Uterus (tissue), 2 donors: ENCODE data around the gene CPSF4L.

Experiments used
- CTCF ChIP-seq, 4 experiments: fragments of 200-600 bp in 2 of 4; fragments of 450-650 bp in 2 of 4; sonication (generic) in 2 of 4; IDR thresholded peaks; one replicate each; pipeline ENCODE4 v1.5.1; 2016 to 2019; ENCODE audit warnings: antibody characterized with exemption in 4 of 4, mild to moderate bottlenecking in 2 of 4, moderate library complexity in 1 of 4
- POLR2A ChIP-seq, 2 donors: fragments of 450-650 bp; IDR thresholded peaks; one replicate each; pipeline ENCODE4 v1.6.1; 2016; ENCODE audit warnings: antibody characterized with exemption in 2 of 2, mild to moderate bottlenecking in 1 of 2, moderate library complexity in 1 of 2

GRCh38 chr17:73248532-73248931, 13.1 kb downstream of the CPSF4L start:
- TF ChIP-seq CTCF (IDR thresholded peaks at IDR 0.05) (no peak), POLR2A (IDR thresholded peaks at IDR 0.05) (no peak)
